GM18505 (cell line): ENCODE data around the gene DNASE1L2.
A peak's percentile ranks its signal among the peaks of the same experiment; 100 is the strongest.
"Not testable (repeated sequence)": the region's sequence is repeated elsewhere in the genome, so short reads cannot be mapped to it uniquely, and the experiment has no call there.

ENCODE experiments used
- ATAC-seq: cut with Tn5 transposase; IDR thresholded peaks from one replicate; pipeline ENCODE4 v1.9.1; 2021; ENCODE audit not compliant: unreplicated experiment
- POLR2A ChIP-seq: IDR thresholded peaks from 4 replicates; pipeline ENCODE4 v1.6.1; 2011; ENCODE audit warnings: borderline replicate concordance; ENCODE audit not compliant: insufficient read depth, insufficient read length; ENCODE audit errors: extremely low read depth

The DNASE1L2 gene

GRCh38 chr16:2243781-2244180, 7.5 kb downstream of the DNASE1L2 start:
- ATAC-seq: no peak
- no peak for TF ChIP-seq POLR2A

GRCh38 chr16:2244301-2244700, 8.1 kb downstream of the DNASE1L2 start:
- ATAC-seq: no peak
- TF ChIP-seq POLR2A: no peak

GRCh38 chr16:2244926-2245795, 8.9 kb downstream of the DNASE1L2 start:
- ATAC-seq: no peak
- TF ChIP-seq POLR2A: no peak

GRCh38 chr16:2246301-2246885, 10.1 kb downstream of the DNASE1L2 start:
- ATAC-seq: no peak
- no peak for TF ChIP-seq POLR2A

- TF ChIP-seq POLR2A: no peak
- no peak for ATAC-seq
Measured at GRCh38 chr16:2250652-2251295, 14.5 kb downstream of the DNASE1L2 start.

GRCh38 chr16:2251296-2252111, 15.3 kb downstream of the DNASE1L2 start, which contains the start of gene ECI1:
TSS of gene ECI1 (minus strand) at chr16:2251587. CDS start at chr16:2251566, 21 bp downstream.
- peak; percentile 87 for TF ChIP-seq POLR2A
- ATAC-seq: peak; percentile 81

GRCh38 chr16:2252806-2253148, 16.5 kb downstream of the DNASE1L2 start:
- ATAC-seq: no peak

GRCh38 chr16:2253293-2253692, 17.0 kb downstream of the DNASE1L2 start:
- no peak for ATAC-seq
- TF ChIP-seq POLR2A: no peak

More at GRCh38 chr16:2252806-2253148, 16.5 kb downstream of the DNASE1L2 start:
- TF ChIP-seq POLR2A: no peak

- no peak for ATAC-seq
- TF ChIP-seq POLR2A: no peak
Measured at GRCh38 chr16:2256531-2257140, 20.4 kb downstream of the DNASE1L2 start.

- no peak for TF ChIP-seq POLR2A
- ATAC-seq: no peak
Measured at GRCh38 chr16:2257726-2258125, 21.5 kb downstream of the DNASE1L2 start.

GRCh38 chr16:2258530-2258929, 22.3 kb downstream of the DNASE1L2 start:
- ATAC-seq: not testable (repeated sequence)

- TF ChIP-seq POLR2A: no peak
- no peak for ATAC-seq
Measured at GRCh38 chr16:2260250-2260649, 24.0 kb downstream of the DNASE1L2 start.

- not testable (repeated sequence) for ATAC-seq
Measured at GRCh38 chr16:2263026-2263425, 26.8 kb downstream of the DNASE1L2 start.

GRCh38 chr16:2266887-2267286, 30.6 kb downstream of the DNASE1L2 start:
- ATAC-seq: not testable (repeated sequence)

- peak; percentile 47 for ATAC-seq
Measured at GRCh38 chr16:2267505-2267912, 31.3 kb downstream of the DNASE1L2 start.
